Stimulated activated CD8-positive, alpha-beta memory T cell treated with anti-CD3 and anti-CD28 coated beads, Interleukin-15, amount 100 ng/mL, for 24 hours (primary cell): ENCODE data around the gene KIR3DL3.
"Not testable (repeated sequence)": the region's sequence is repeated elsewhere in the genome, so short reads cannot be mapped to it uniquely, and the experiment has no call there.

ENCODE experiments used
- DNase-seq: peaks from one replicate; pipeline ENCODE4 v3.0.0-alpha.2; 2020; ENCODE audit warnings: low read depth

The KIR3DL3 gene

DNA sequence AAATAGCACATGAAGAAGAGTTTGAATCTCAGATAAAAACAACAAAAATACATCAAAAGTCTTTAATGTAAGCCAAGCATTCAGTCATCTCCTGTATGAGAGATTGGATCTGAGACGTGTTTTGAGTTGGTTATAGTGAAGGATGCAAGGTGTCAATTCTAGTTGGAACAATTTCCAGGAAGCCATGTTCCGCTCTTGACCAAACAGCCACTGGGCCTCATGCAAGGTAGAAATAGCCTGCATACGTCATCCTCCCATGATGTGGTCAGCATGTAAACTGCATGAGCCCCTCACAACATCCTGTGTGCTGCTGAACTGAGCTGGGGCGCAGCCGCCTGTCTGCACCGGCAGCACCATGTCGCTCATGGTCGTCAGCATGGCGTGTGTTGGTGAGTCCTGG is at the start of gene KIR3DL3:
TSS of gene KIR3DL3 (plus strand) at position 301 of the 400 bp plus-strand sequence. CDS start at position 356, 55 bp downstream.
- no peak for DNase-seq

DNA sequence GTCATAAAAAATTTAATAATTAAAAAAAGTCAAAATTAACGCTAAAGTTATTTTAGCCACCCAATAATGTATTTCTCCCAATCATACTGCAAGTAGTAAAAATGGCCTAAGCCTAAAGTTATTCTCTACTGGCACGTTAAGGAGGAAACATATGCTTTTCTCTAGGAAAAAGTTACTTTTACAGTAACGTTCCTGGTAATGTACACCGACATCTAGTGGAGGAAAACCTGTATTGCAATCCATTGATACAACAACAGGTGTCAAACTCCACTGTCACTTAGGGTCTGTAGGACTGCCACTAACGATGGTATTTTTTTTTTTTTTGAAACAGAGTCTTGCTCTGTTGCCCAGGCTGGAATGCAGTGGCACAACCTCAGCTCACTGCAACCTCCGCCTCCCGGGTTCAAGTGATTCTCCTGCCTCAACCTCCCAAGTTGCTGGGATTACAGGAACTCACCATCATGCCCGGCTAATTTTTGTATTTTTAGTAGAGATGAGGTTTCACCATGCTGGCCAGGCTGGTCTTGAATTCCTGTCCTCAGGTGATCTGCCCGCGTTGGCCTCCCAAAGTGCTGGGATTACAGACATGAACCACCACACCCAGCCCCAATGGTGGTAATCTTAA is 47.9 kb upstream of the KIR3DL3 start:
- not testable (repeated sequence) for DNase-seq

DNA sequence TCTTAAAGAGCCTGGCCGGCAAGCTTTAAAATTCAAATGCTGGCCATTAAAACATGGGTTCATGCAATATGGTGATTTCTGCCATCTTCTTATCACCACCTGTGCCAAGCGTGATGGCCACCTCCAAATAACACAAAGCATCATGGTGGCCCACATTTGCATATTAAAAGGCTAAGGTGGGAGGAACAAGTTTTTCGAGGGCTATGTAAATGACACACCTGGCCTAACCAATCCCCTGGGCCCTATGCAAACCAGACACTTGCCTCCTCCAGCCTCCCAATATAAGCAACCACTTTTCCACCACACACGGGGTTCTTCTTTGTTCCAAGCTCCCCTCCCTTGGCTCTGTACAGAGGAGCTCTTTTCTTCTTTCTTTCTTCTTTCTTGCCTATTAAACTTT is 47.0 kb upstream of the KIR3DL3 start:
- DNase-seq: no peak

DNA sequence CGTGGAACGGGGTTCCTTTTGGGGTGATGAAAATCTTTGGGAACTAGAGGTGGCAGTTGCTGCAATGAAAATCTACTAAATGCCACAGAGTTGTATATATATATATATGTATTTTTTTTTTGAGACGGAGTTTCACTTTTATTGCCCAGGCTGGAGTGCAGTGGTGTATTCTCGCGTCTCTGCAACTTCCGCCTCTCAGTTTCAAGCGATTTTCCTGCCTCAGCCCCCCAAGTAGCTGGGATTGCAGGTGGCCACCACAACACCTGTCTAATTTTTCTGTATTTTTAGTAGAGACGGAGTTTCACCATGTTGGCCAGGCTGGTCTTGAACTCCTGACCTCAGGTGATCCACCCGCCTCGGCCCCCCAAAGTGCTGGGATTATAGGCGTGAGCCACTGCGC is 42.6 kb upstream of the KIR3DL3 start:
- DNase-seq: not testable (repeated sequence)

DNA sequence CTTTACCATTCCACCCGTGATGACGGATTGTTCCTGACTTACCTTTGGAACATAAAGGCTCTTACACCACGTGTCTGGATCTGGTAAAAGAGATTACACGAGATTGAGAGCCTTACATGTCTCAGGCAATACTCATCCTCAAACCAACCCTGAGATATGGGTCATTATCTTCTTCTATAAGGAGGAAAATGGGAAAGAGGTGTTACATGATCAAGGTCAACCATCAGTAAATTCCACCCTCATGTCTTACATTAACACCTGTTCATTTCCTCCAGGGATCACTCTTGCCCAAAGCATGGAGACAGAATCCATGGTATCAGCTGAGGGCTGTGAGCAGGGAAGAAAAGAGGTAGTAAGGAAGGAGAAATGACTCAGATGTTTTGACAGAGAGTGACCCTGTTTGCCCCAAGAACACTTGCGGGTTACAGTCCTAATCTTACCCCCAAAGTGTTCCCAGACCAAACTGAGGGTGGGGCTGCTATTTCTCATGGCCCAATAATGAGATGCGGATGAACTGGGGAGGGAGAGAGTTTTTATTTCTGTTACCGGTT is 41.9 kb upstream of the KIR3DL3 start:
- DNase-seq: no peak

DNA sequence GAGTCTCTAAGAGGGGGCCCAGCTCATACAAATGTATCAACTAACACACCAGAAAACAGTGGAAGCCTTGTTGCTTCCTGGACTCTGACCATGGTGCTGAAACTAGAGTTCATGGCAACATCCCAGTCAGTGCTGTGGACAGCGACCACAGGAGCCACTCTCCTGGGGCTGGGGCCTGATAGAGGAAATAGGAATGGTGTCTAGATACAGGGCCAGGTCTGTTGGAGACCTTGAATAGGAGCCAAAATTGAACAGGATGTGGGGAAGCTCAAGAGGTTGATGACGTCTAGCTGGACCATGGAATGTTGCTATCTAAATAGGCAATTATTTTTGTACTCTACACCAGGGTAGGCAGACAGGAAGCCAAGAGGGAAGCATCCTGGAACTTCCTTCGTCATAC is 39.7 kb upstream of the KIR3DL3 start:
- no peak for DNase-seq

DNA sequence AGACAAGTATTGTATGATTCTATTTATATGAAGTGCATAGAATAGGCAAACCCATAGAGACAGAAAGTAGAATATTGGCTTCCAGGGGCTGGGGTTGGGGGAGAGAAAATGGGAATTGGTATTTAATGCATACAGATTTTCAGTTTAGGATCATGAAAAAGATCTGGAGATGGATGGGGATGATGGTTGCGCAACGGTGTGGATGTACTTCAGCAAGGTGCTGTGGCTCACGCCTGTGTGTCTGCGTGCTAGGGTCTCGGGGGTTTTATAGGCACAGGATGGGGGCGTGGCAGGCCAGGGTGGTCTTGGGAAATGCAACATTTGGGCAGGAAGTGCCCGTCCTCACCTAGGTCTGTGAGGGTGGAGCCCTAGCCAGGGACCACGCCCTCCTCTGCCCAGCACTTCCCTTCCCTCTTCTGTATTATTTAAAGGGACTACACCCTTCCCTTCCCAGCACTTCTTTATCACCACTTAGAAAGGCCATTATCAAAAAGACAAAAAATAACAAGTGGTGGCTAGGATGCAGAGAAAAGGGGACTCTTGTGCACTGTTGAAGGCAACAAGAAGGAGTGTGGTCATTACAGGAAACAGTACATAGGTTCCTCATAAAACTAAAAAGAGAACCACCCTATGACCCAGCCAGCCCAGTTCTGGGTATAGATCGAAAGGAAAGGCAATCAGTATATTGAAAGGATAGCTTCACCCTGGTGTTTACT is 32.5 kb upstream of the KIR3DL3 start:
- no peak for DNase-seq

DNA sequence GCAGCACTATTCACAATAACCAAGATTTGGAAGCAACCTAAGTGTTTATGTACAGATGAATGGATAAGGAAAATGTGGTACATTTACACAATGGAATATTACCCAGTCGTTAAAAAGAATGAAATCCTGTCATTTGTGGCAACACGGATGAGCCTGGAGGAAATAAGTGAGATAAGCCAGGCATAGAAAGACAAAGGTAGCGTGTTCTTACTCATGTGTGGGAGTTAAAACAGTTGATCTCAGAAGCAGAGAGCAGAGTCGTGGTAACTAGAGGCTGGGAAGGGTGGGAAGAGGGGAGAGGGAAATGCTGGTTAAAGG is 32.0 kb upstream of the KIR3DL3 start:
- DNase-seq: no peak

DNA sequence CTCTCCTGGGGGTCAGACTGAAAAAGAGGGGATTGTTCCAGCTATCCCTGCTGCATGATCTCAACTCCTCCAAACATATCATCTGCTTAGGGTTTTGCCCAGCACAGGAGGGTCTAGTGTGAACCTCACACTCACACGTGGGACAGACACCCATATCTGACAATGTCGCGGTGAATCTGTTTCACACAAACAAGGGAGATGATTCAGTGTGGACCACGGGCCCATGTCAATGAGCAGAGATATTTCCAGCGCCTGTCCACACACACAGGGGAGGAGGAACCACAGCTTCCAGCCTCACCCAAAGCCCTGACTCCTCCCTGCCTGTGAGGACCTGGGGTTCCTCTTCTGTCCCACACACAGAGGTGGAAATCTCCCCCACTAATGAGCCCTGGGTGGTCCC is 29.6 kb upstream of the KIR3DL3 start:
- no peak for DNase-seq

DNA sequence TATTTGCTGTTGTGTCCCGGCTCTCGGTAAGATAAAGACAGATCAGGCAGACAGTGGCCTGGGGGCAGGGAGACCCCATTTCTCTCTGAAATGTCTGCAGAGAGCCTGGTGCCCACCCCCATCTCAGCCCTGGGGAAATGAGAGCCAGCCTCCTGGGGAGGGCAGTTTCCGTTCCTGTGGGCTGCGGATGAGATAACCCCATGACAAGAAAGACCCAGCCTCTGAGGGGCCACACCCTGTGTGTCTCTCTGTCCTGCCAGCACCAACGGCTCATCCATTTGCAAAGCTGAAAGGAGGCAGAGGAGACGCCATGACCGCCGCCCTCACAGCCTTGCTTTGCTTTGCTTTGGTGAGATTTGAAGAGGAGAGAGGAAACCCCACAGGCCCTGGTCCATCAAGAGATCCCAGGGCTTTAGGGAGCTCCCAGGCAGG is 28.1 kb upstream of the KIR3DL3 start:
- no peak for DNase-seq

DNA sequence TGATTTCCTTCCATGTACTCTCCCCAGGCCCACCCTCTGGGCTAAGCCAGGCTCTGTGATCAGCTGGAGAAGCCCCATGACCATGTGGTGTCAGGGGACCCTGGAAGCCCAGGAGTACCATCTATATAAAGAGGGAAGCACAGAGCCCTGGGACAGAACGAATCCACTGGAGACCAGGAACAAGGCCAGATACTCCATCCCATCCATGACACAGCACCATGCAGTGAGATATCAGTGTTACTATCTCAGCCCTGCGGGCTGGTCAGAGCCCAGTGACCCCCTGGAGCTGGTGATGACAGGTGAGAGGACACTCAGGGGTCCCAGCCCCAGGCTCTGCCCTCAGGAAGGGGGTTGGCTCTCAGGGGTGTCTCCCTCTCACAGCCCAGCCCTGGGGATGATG is 27.5 kb upstream of the KIR3DL3 start:
- no peak for DNase-seq

DNA sequence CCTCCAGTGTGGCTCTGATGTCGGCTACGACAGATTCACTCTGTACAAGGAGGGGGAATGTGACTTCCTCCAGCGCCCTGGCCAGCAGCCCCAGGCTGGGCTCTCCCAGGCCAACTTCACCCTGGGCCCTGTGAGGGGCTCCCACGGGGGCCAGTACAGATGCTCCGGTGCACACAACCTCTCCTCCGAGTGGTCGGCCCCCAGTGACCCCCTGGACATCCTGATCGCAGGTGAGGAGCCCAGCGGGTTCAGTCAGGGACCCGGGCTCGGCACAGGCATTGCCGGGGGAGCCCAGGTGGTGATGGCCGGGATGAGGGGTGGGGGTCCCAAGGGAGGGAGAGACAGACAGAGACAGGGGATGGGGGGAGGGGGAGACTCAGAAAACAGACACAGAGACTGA is 26.5 kb upstream of the KIR3DL3 start:
- DNase-seq: not testable (repeated sequence)

DNA sequence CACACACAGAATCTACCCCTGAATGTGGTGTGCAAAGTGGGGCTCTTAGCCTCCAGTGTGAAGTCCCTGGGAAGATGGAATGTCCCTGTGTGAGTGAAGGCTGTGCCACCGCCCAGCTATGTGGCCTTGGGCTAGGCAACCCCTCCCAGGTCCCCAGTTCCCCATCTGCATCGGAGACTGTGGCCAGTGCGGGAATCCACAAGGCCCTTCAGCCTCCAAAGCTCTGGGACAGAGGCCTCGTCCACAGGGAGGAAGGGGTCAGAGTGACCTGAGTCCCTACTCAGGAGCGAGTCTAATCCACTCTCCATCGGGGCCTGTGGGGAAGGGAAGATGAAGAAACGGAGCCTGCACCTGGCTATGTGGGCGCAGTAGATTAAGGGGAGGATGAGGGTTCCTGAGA is 19.3 kb upstream of the KIR3DL3 start:
- no peak for DNase-seq

DNA sequence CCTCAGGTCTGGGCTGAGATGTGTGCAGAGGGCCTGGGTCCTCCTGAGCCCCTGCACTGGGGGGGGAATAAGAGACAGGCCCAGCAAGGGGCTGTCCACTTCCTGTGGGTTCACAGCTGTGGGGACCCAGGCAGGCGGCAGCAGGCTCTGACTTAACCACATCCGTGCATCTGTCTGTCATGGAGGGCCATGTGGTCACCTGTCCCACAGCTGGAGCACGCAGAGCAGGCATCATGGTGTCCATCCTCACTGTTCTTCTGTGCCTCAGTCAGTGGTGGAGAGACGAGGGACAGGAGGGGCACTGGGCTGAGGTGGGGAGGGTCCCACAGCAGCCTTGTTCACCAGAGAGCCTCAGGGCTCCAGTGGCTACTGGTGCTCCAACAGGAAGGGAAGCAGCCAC is 16.3 kb upstream of the KIR3DL3 start:
- no peak for DNase-seq

DNA sequence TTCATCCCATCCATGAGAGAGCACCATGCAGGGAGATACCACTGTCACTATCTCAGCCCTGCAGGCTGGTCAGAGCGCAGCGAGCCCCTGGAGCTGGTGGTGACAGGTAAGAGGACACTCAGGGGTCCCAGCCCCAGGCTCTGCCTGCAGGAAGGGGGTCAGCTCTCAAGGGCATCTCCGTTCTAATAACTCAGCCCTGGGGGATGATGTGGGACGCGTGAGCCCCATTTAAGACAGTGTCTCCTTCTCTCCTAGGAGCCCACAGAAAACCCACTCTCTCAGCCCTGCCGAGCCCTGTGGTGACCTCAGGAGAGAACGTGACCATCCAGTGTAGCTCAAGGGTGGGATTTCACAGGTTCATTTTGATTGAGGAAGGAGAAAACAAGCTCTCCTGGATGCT is 15.5 kb upstream of the KIR3DL3 start:
- DNase-seq: no peak

DNA sequence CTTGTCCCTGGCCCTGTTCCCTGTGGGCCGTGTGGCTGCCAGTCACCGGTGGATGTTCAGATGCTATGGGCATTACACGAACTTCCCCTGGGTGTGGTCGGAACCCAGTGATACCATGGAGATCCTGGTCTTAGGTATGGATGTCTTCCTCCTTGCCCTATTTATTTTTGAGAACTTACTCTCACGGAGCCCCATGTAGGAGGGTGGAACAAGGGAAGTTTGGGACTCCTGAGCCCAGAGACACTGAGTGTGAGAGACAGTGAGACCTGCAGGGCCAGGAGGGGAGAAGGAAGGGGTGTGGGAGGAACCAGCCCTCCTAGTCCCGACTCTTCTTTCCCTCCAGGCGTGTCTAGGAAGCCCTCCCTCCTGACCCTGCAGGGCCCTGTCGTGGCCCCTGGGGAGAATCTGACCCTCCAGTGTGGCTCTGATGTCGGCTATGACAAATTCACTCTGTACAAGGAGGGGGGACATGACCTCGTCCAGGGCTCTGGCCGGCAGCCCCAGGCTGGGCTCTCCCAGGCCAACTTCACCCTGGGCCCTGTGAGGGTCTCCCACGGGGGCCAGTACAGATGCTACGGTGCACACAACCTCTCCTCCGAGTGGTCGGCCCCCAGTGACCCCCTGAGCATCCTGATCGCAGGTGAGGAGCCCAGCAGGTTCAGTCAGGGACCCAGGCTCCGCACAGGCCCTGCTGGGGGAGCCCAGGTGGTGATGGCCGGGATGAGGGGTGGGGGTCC is 14.9 kb upstream of the KIR3DL3 start:
- no peak for DNase-seq

DNA sequence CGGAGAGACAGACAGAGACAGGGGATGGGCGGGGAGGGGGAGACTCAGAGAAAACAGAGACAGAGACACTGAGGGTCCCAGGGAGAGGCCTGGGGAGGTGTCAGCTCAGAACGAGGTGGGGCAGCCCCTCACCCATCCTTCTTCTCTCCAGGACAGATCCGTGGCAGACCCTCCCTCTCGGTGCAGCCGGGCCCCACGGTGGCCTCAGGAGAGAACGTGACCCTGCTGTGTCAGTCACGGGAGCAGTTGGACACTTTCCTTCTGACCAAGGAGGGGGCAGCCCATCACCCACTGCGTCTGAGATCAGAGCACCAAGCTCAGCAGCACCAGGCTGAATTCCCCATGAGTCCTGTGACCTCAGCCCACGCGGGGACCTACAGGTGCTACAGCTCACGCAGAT is 14.3 kb upstream of the KIR3DL3 start:
- DNase-seq: not testable (repeated sequence)

DNA sequence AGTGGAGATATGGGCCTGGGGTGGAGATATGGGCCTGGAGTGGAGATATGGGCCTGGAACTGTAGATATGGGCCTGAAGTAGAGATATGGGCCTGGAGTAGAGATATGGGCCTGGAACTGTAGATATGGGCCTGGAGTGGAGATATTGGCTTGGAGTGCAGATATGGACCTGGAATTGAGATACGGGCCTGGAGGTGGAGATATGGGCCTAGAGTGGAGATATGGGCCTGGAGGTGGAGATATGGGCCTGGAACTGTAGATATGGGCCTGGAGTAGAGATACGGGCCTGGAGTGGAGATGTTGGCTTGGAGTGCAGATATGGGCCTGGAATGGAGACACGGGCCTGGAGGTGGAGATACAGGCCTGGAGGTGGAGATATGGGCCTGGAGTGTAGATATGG is 402 bp downstream of the KIR3DL3 start:
- no peak for DNase-seq

DNA sequence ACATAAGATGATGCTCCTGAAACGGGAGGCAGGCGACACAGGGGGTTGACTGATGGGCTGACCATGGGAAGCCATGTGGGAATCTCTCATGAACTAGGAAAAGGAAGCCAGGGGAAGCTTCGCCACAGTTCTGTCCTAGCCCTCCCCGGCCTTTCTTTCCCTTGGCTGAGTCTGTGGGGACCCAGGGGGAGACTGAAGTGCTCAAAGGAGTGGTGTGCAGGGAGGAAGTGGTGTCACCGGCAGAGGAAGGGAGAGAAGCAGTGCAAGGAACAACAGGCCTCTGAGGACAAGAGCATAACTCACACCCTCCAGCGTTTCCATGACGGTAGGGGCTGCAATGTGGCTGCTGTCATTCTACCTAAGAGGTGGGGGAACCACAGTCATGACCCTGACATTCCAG is 1.1 kb downstream of the KIR3DL3 start:
- no peak for DNase-seq

DNA sequence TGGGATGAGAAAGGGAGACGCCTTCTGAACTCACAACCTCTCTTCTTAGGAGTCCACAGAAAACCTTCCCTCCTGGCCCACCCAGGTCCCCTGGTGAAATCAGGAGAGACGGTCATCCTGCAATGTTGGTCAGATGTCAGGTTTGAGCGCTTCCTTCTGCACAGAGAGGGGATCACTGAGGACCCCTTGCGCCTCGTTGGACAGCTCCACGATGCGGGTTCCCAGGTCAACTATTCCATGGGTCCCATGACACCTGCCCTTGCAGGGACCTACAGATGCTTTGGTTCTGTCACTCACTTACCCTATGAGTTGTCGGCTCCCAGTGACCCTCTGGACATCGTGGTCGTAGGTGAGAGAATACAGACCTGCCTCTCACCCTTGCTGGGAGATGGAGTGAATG is 3.3 kb downstream of the KIR3DL3 start:
- no peak for DNase-seq

DNA sequence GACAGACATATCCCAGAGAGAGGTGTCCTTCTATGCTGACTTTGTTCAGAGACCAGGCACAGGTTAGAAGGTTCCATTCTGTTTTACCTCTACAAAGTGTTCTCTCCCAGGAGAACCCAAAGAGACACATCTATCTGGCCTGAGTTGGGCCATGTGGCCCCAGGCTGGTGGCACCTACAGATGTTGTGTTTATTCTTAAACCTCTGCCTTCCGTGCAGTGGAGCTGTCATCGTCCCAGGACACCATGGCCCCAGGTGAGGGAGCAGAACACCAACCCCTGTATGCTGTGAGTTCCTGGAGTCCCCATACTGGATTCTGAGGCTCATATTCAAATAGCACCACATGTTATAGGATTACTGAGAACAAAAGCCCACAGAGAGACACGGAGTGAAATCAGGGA is 3.9 kb downstream of the KIR3DL3 start:
- DNase-seq: no peak

DNA sequence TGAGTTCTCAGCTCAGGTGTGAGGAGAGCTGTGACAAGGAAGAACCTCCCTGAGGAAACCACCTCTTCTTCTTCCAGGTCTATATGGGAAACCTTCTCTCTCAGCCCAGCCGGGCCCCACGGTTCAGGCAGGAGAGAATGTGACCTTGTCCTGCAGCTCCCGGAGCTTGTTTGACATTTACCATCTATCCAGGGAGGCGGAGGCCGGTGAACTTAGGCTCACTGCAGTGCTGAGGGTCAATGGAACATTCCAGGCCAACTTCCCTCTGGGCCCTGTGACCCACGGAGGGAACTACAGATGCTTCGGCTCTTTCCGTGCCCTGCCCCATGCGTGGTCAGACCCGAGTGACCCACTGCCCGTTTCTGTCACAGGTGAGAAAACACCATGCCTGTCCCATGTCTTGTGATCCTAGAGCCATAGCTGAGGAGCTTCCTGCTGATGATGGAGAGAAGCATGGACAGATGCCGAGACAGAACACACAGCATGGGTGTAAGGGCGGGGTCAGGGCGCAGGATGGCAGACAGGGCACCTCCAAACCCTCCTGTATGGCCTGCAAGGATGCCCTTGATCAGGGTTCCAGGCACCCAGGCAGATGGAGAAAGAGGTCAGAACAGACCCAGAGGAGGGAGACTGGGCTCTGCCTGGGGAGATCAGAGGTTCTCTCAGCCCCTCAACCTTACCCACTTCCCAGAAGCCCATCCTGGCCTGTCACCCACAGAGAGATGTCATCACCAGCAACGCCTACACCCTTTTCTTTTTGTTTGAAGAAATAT is 5.4 kb downstream of the KIR3DL3 start:
- no peak for DNase-seq
